Measurements from ENCODE around the gene SULT1A2. TPM values are rescaled to one million over a fixed set of nuclear protein-coding genes. Genes with fewer than 3 reads are reported as not detected.

Gene SULT1A2
- total and polyA plus RNA-seq, 2 of the 8 experiments (the other 6 are each of a cell fraction or from before 2014, with no cell fraction given): 0.29 to 0.35 TPM

DNA sequence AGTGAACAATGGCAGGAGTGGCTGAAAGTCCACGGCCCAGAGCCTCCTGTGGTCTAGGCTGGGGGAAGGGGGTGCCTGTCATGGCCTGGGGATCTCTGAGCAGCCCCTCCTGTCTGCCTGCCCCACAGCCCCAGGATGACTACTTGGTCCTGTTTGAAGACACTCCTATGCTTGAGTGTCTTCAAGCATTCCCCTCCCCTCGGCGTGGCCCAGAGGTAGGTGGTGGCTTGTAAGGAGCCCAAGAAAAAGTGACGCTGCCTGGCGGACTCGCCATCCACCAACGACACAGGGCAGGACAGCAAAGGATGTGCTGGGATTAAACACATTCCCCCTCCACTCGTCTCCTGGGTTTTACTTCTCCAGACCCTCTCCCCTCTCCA is 7.3 kb upstream of the SULT1A2 start (continued):
- TF ChIP-seq CBX5 (IDR thresholded peaks at IDR 0.05; ENCODE audit: low read depth, low read length) (no peak), SP1 (IDR thresholded peaks at IDR 0.05; ENCODE audit: low read depth, low read length) (no peak), CREB1 (IDR thresholded peaks at IDR 0.05) (no peak), SP4 (IDR thresholded peaks at IDR 0.05; ENCODE audit: low read length) (no peak), CTBP2 (IDR thresholded peaks at IDR 0.05; ENCODE audit: borderline replicate concordance, insufficient read depth, insufficient read length, low read length) (no peak)
- TF ChIP-seq, protein P1, sequence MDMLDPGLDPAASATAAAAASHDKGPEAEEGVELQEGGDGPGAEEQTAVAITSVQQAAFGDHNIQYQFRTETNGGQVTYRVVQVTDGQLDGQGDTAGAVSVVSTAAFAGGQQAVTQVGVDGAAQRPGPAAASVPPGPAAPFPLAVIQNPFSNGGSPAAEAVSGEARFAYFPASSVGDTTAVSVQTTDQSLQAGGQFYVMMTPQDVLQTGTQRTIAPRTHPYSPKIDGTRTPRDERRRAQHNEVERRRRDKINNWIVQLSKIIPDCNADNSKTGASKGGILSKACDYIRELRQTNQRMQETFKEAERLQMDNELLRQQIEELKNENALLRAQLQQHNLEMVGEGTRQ (IDR thresholded peaks at IDR 0.05; ENCODE audit: low read length): no peak
- TF ChIP-seq, protein P2, sequence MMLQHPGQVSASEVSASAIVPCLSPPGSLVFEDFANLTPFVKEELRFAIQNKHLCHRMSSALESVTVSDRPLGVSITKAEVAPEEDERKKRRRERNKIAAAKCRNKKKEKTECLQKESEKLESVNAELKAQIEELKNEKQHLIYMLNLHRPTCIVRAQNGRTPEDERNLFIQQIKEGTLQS (IDR thresholded peaks at IDR 0.05; ENCODE audit: insufficient read depth, low read depth, low read length): no peak

Data from H1 (cell line).